CD4-positive, CD25-positive, alpha-beta regulatory T cell (primary cell): ENCODE measurements around the gene RYR3. TPM values are rescaled to one million over a fixed set of nuclear protein-coding genes. Genes with fewer than 3 reads are reported as not detected.

Experiments
- ATAC-seq, 2 donors: fragments of 150-1000 bp; cut with Tn5 transposase; one replicate each; pipeline ENCODE4 v1.10.0; 2021; ENCODE audit warnings: low read depth in 2 of 2, moderate number of reproducible peaks in 2 of 2, moderate library complexity in 1 of 2
- DNase-seq, 3 donors: peaks; one replicate each; pipeline versions ENCODE4 v3.0.0 to v3.0.0-alpha.2; 2012 to 2022; ENCODE audit warnings: mixed read lengths in 1 of 3
- H3K27ac ChIP-seq: one replicate; pipeline ENCODE4 v1.7.0; 2013; ENCODE audit warnings: mild to moderate bottlenecking, low read length; ENCODE audit not compliant: insufficient read depth, poor library complexity, severe bottlenecking
- H3K27me3 ChIP-seq: one replicate; pipeline ENCODE4 v1.7.0; 2013; ENCODE audit warnings: low read length; ENCODE audit not compliant: control insufficient read depth, insufficient read depth
- H3K36me3 ChIP-seq: one replicate; pipeline ENCODE4 v1.7.0; 2013; ENCODE audit warnings: mild to moderate bottlenecking, low read length, moderate library complexity; ENCODE audit not compliant: control insufficient read depth, insufficient read depth
- H3K4me1 ChIP-seq: 2 replicates; pipeline ENCODE4 v1.7.0; 2013; ENCODE audit warnings: mild to moderate bottlenecking, low read length; ENCODE audit not compliant: insufficient read depth, control insufficient read depth, poor library complexity, severe bottlenecking
- H3K4me3 ChIP-seq: one replicate; pipeline ENCODE4 v1.7.0; 2013; ENCODE audit warnings: low read depth, mild to moderate bottlenecking, low read length, moderate library complexity
- H3K9me3 ChIP-seq, 2 experiments: 1 replicate in 1 of 2; 2 replicates in 1 of 2; pipeline ENCODE4 v1.7.0; 2013; ENCODE audit warnings: low read length in 2 of 2, mild to moderate bottlenecking in 1 of 2, moderate library complexity in 1 of 2; ENCODE audit not compliant: control insufficient read depth in 2 of 2
- H3K27ac Mint-ChIP-seq, 3 donors: one replicate each; pipeline ENCODE4 v1.8.0; 2020 to 2022; ENCODE audit warnings: mild to moderate bottlenecking in 3 of 3, mixed read lengths in 3 of 3, moderate library complexity in 2 of 3
- H3K27me3 Mint-ChIP-seq: one replicate; pipeline ENCODE4 v1.8.0; 2022; ENCODE audit warnings: mild to moderate bottlenecking, mixed read lengths
- H3K36me3 Mint-ChIP-seq: one replicate; pipeline ENCODE4 v1.8.0; 2020; ENCODE audit warnings: mixed read lengths
- H3K4me1 Mint-ChIP-seq, 4 donors: one replicate each; pipeline ENCODE4 v1.8.0; 2020 to 2022; ENCODE audit warnings: mixed read lengths in 4 of 4, mild to moderate bottlenecking in 1 of 4
- H3K4me3 Mint-ChIP-seq, 4 donors: one replicate each; pipeline ENCODE4 v1.8.0; 2020 to 2022; ENCODE audit warnings: mild to moderate bottlenecking in 4 of 4, mixed read lengths in 4 of 4, moderate library complexity in 3 of 4
- H3K9me3 Mint-ChIP-seq, 7 donors: one replicate each; pipeline ENCODE4 v1.8.0; 2020 to 2022; ENCODE audit warnings: mixed read lengths in 7 of 7, mild to moderate bottlenecking in 3 of 7, moderate library complexity in 2 of 7
- polyA plus RNA-seq, 4 donors: library from polyadenylated mRNA; unstranded; fragments of 300-500 nt; fragmentation: Illumina TruSeq; gene quantifications; one replicate each; pipeline ENCODE4 v1.2.3, GENCODE V29; 2021
- total RNA-seq: library from RNA; stranded (reverse); gene quantifications from one replicate; pipeline ENCODE4 v1.2.3, GENCODE V29; 2022

RYR3 gene
- total and polyA plus RNA-seq, 5 donors from 2014 or later, result 0.05 to 0.19 (median 0.09) TPM; not detected in 1

GRCh38 chr15:33284336-33284735 is 26.4 kb upstream of the RYR3 start:
- H3K27ac Mint-ChIP-seq, result no peak overlapping the region
- Histone ChIP-seq H3K36me3 (no peaks in the 10 kb centered on the region), H3K9me3 (no peaks in the 10 kb centered on the region), H3K27ac (no peak overlapping the region), H3K27me3 (no peaks in the 10 kb centered on the region), H3K4me3 (no peak overlapping the region), H3K4me1 (no peaks in the 10 kb centered on the region)
- H3K9me3 Mint-ChIP-seq, result peaks cover 0 to 5% (median 0%) of the 10 kb centered on the region in 7 donors
- no peak overlapping the region for H3K4me3 Mint-ChIP-seq
- no peak for ATAC-seq
- H3K4me1 Mint-ChIP-seq, result peaks cover 0 to 2% (median 0%) of the 10 kb centered on the region in 4 donors
- H3K27me3 Mint-ChIP-seq, result peaks cover 2% of the 10 kb centered on the region
- no peak for DNase-seq
- H3K36me3 Mint-ChIP-seq, result no peaks in the 10 kb centered on the region

GRCh38 chr15:33292717-33293307 is 18.0 kb upstream of the RYR3 start:
- ATAC-seq (no peak), DNase-seq (peak in 2 of 3 donors; percentile 17 to 54)
- Mint-ChIP-seq H3K4me1 (peaks cover 0 to 2% (median 0%) of the 10 kb centered on the region in 4 donors), H3K9me3 (peaks cover 0 to 1% (median 0%) of the 10 kb centered on the region in 7 donors), H3K27me3 (no peaks in the 10 kb centered on the region), H3K27ac (no peak overlapping the region), H3K36me3 (no peaks in the 10 kb centered on the region), H3K4me3 (no peak overlapping the region)
- Histone ChIP-seq H3K36me3 (no peaks in the 10 kb centered on the region), H3K27me3 (peaks cover 11% of the 10 kb centered on the region), H3K4me1 (no peaks in the 10 kb centered on the region), H3K4me3 (no peak overlapping the region), H3K9me3 (no peaks in the 10 kb centered on the region), H3K27ac (no peak overlapping the region)

GRCh38 chr15:33293713-33294334 is 16.9 kb upstream of the RYR3 start:
- H3K4me1 Mint-ChIP-seq, result no peaks in the 10 kb centered on the region
- Histone ChIP-seq H3K4me1 (no peaks in the 10 kb centered on the region), H3K36me3 (no peaks in the 10 kb centered on the region), H3K4me3 (no peak overlapping the region), H3K9me3 (no peaks in the 10 kb centered on the region), H3K27ac (no peak overlapping the region), H3K27me3 (peaks cover 11% of the 10 kb centered on the region)
- H3K36me3 Mint-ChIP-seq, result no peaks in the 10 kb centered on the region
- H3K27ac Mint-ChIP-seq, result no peak overlapping the region
- H3K4me3 Mint-ChIP-seq, result no peak overlapping the region
- no peaks in the 10 kb centered on the region for H3K9me3 Mint-ChIP-seq
- DNase-seq, result no peak
- ATAC-seq, result no peak
- no peaks in the 10 kb centered on the region for H3K27me3 Mint-ChIP-seq

- Histone ChIP-seq H3K27me3 (peaks cover 9% of the 10 kb centered on the region), H3K27ac (no peak overlapping the region), H3K4me1 (no peaks in the 10 kb centered on the region), H3K36me3 (no peaks in the 10 kb centered on the region), H3K4me3 (no peak overlapping the region), H3K9me3 (no peaks in the 10 kb centered on the region)
- no peaks in the 10 kb centered on the region for H3K4me1 Mint-ChIP-seq
- no peak overlapping the region for H3K4me3 Mint-ChIP-seq
- no peak for DNase-seq
- no peak overlapping the region for H3K27ac Mint-ChIP-seq
- H3K36me3 Mint-ChIP-seq, result no peaks in the 10 kb centered on the region
- no peaks in the 10 kb centered on the region for H3K9me3 Mint-ChIP-seq
- ATAC-seq, result no peak
- no peaks in the 10 kb centered on the region for H3K27me3 Mint-ChIP-seq
Measured at GRCh38 chr15:33296050-33296449, 14.7 kb upstream of the RYR3 start.

- Mint-ChIP-seq H3K9me3 (no peaks in the 10 kb centered on the region), H3K4me3 (no peak overlapping the region), H3K27me3 (no peaks in the 10 kb centered on the region), H3K36me3 (no peaks in the 10 kb centered on the region), H3K4me1 (no peaks in the 10 kb centered on the region), H3K27ac (no peak overlapping the region)
- Histone ChIP-seq H3K27ac (no peak overlapping the region), H3K9me3 (no peaks in the 10 kb centered on the region), H3K4me3 (no peak overlapping the region), H3K4me1 (no peaks in the 10 kb centered on the region), H3K27me3 (peaks cover 7% of the 10 kb centered on the region), H3K36me3 (no peaks in the 10 kb centered on the region)
- no peak for DNase-seq
- no peak for ATAC-seq
Measured at GRCh38 chr15:33296856-33297255, 13.9 kb upstream of the RYR3 start.

GRCh38 chr15:33298631-33299030 is 12.1 kb upstream of the RYR3 start:
- no peak for DNase-seq
- no peak overlapping the region for H3K4me3 ChIP-seq
- no peaks in the 10 kb centered on the region for H3K9me3 ChIP-seq
- ATAC-seq, result no peak
- no peaks in the 10 kb centered on the region for H3K36me3 ChIP-seq
- Mint-ChIP-seq H3K36me3 (no peaks in the 10 kb centered on the region), H3K27ac (no peak overlapping the region), H3K9me3 (peaks cover 0 to 2% (median 0%) of the 10 kb centered on the region in 7 donors), H3K27me3 (peaks cover 5% of the 10 kb centered on the region), H3K4me1 (no peaks in the 10 kb centered on the region), H3K4me3 (no peak overlapping the region)
- H3K27ac ChIP-seq, result no peak overlapping the region
- no peaks in the 10 kb centered on the region for H3K4me1 ChIP-seq
- peaks cover 2% of the 10 kb centered on the region for H3K27me3 ChIP-seq

- Histone ChIP-seq H3K4me3 (no peak overlapping the region), H3K27me3 (peaks cover 9% of the 10 kb centered on the region), H3K9me3 (no peaks in the 10 kb centered on the region), H3K27ac (no peak overlapping the region), H3K36me3 (no peaks in the 10 kb centered on the region), H3K4me1 (no peaks in the 10 kb centered on the region)
- DNase-seq (no peak), ATAC-seq (no peak)
- peaks cover 0 to 2% (median 0%) of the 10 kb centered on the region in 7 donors for H3K9me3 Mint-ChIP-seq
- no peak overlapping the region for H3K27ac Mint-ChIP-seq
- no peak overlapping the region for H3K4me3 Mint-ChIP-seq
- peaks cover 20% of the 10 kb centered on the region for H3K27me3 Mint-ChIP-seq
- H3K4me1 Mint-ChIP-seq, result peaks cover 0 to 1% (median 0%) of the 10 kb centered on the region in 4 donors
- H3K36me3 Mint-ChIP-seq, result no peaks in the 10 kb centered on the region
Measured at GRCh38 chr15:33304924-33305323, 5.8 kb upstream of the RYR3 start.
